DND-41 (cell line): ENCODE results near the gene ZBTB42.

Experiments
- CTCF ChIP-seq: IDR thresholded peaks from 2 replicates; pipeline ENCODE4 v1.5.1; 2012; ENCODE audit warnings: borderline replicate concordance, low read length, moderate library complexity, mild to moderate bottlenecking; ENCODE audit not compliant: poor library complexity, severe bottlenecking; ENCODE audit errors: extremely low read depth
- EZH2 ChIP-seq: IDR thresholded peaks from 3 replicates; pipeline ENCODE4 v1.6.1; 2012; ENCODE audit warnings: borderline replicate concordance, low read depth, mild to moderate bottlenecking, moderate library complexity, low read length, inconsistent platforms; ENCODE audit not compliant: severe bottlenecking

GRCh38 chr14:104810316-104810715 is 9.4 kb downstream of the ZBTB42 start:
- TF ChIP-seq CTCF: no peak
- no peak for TF ChIP-seq EZH2
